Tibial nerve (tissue), 4 donors: ENCODE measurements around the gene ARHGEF19. TPM values are rescaled to one million over a fixed set of nuclear protein-coding genes. Genes with fewer than 3 reads are reported as not detected.

Source experiments
- DNase-seq, 2 donors: peaks; one replicate each; pipeline ENCODE4 v3.0.0-alpha.2; 2019; ENCODE audit warnings: low spot score in 2 of 2
- H3K27ac ChIP-seq, 4 donors: fragments of 200-600 bp; sonication (generic) in 3 of 4; one replicate each; pipeline ENCODE4 v1.5.1; 2017 to 2019; ENCODE audit warnings: mild to moderate bottlenecking in 1 of 4
- H3K27me3 ChIP-seq, 2 donors: fragments of 200-600 bp; sonication (generic) in 1 of 2; one replicate each; pipeline versions ENCODE4 v1.5.1 to v1.6.0; 2017 to 2019
- H3K36me3 ChIP-seq, 3 donors: fragments of 200-600 bp; sonication (generic); one replicate each; pipeline ENCODE4 v1.5.1; 2018 to 2019
- H3K4me1 ChIP-seq, 4 donors: fragments of 200-600 bp; sonication (generic) in 3 of 4; one replicate each; pipeline ENCODE4 v1.5.1; 2017 to 2019
- H3K4me3 ChIP-seq, 4 donors: fragments of 200-600 bp; sonication (generic) in 3 of 4; one replicate each; pipeline ENCODE4 v1.5.1; 2017 to 2019; ENCODE audit warnings: mild to moderate bottlenecking in 1 of 4, moderate library complexity in 1 of 4
- H3K9me3 ChIP-seq, 4 donors: fragments of 200-600 bp; sonication (generic) in 3 of 4; one replicate each; pipeline ENCODE4 v1.5.1; 2017 to 2019
- EP300 ChIP-seq, 2 donors: sonication (generic); formaldehyde crosslinking; IDR thresholded peaks; one replicate each; pipeline ENCODE4 v1.6.1; 2017; ENCODE audit warnings: antibody characterized with exemption in 2 of 2, mild to moderate bottlenecking in 1 of 2
- POLR2A ChIP-seq, 2 donors: fragments of 450-650 bp; IDR thresholded peaks; one replicate each; pipeline ENCODE4 v1.6.1; 2017; ENCODE audit warnings: antibody characterized with exemption in 2 of 2, mild to moderate bottlenecking in 2 of 2, moderate library complexity in 2 of 2
- WGBS, 2 donors: methylation state at CpG; one replicate each; pipeline ENCODE4 v1.1.5; 2018; 5-methylcytosine and 5-hydroxymethylcytosine counted together
- total RNA-seq, 4 donors: library from RNA; depleted of rRNA; stranded (reverse); fragments of >200 nt; gene quantifications; one replicate each; pipeline ENCODE4 v1.1.0, GENCODE V29; 2016
- TF ChIP-seq, protein P1 (sequence below), 5 experiments: fragments of 200-600 bp in 3 of 5; fragments of 450-650 bp in 2 of 5; sonication (generic) in 3 of 5; IDR thresholded peaks; one replicate each; pipeline ENCODE4 v1.5.1; 2016 to 2019; ENCODE audit warnings: antibody characterized with exemption in 5 of 5, mild to moderate bottlenecking in 3 of 5, moderate library complexity in 2 of 5

The ARHGEF19 gene
- total RNA-seq, 4 donors from 2014 or later = 7.8 to 19.3 (median 11.1) TPM

GRCh38 chr1:16186655-16187235 lies 25.7 kb downstream of the ARHGEF19 start:
- peaks cover 3 to 68% (median 20%) of the 10 kb centered on the region in 4 donors for H3K4me1 ChIP-seq
- 74 to 93% methylated on average over 9 of the region's 9 CpGs for WGBS, 2 donors
- no peak for DNase-seq
- H3K36me3 ChIP-seq = no peaks in the 10 kb centered on the region
- no peaks in the 10 kb centered on the region for H3K27me3 ChIP-seq
- H3K27ac ChIP-seq = peak overlapping the region in 1 of 4 donors; percentile 31
- H3K4me3 ChIP-seq = no peak overlapping the region
- no peaks in the 10 kb centered on the region for H3K9me3 ChIP-seq
- TF ChIP-seq, protein P1, sequence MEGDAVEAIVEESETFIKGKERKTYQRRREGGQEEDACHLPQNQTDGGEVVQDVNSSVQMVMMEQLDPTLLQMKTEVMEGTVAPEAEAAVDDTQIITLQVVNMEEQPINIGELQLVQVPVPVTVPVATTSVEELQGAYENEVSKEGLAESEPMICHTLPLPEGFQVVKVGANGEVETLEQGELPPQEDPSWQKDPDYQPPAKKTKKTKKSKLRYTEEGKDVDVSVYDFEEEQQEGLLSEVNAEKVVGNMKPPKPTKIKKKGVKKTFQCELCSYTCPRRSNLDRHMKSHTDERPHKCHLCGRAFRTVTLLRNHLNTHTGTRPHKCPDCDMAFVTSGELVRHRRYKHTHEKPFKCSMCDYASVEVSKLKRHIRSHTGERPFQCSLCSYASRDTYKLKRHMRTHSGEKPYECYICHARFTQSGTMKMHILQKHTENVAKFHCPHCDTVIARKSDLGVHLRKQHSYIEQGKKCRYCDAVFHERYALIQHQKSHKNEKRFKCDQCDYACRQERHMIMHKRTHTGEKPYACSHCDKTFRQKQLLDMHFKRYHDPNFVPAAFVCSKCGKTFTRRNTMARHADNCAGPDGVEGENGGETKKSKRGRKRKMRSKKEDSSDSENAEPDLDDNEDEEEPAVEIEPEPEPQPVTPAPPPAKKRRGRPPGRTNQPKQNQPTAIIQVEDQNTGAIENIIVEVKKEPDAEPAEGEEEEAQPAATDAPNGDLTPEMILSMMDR (IDR thresholded peaks at IDR 0.05) = no peak
- TF ChIP-seq POLR2A (IDR thresholded peaks at IDR 0.05) (no peak), EP300 (IDR thresholded peaks at IDR 0.05) (no peak)

- TF ChIP-seq EP300 (IDR thresholded peaks at IDR 0.05) (no peak), POLR2A (IDR thresholded peaks at IDR 0.05) (no peak)
- TF ChIP-seq, protein P1 (IDR thresholded peaks at IDR 0.05) = no peak
- peak overlapping the region in 2 of 4 donors; percentile 96 to 97 for H3K27ac ChIP-seq
- H3K9me3 ChIP-seq = no peaks in the 10 kb centered on the region
- no peaks in the 10 kb centered on the region for H3K27me3 ChIP-seq
- DNase-seq = no peak
- 88 to 94% methylated on average over 9 to 10 of the region's 10 CpGs for WGBS, 2 donors
- H3K36me3 ChIP-seq = no peaks in the 10 kb centered on the region
- peaks cover 3 to 70% (median 34%) of the 10 kb centered on the region in 4 donors for H3K4me1 ChIP-seq
- no peak overlapping the region for H3K4me3 ChIP-seq
Observed at GRCh38 chr1:16184557-16185303, 27.7 kb downstream of the ARHGEF19 start.

DNA sequence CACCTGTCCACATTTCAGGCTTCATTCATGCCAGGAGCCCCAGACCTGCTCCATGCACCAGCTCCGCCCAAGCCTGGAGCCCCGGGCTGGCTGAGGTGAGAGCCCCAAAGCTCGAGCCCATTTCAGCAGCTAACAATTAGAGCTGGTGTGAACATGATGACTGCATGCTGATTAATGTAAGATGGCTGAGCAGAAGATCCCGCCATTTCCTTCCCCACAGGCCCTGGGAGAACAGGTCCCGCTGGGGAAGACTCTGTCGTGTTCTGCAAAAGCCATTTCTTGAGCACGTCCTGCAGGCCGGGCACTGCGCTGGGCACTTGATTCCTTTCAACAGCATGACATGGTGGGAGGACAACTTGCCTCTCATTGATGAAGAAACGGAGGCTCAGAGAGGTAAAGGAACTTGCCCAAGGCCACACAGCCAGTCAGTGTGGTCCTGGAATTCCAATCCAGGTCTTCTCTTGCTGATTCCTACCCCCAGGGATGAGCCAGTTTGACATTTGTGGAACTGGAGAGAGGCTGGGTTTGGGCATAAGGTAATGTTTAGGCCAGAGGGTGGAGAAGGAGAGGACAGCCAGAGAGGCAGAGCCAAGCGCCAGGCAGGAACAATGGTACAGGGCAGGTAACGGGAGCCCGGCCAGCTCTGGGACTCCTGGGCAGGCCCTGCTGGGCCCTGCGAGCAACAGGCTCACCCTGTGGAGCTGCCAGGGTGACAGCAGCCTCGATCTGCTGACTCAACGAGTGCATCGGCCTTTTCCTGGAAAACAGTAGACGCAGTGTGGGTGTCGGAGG lies 28.5 kb downstream of the ARHGEF19 start:
- Histone ChIP-seq H3K27me3 (no peaks in the 10 kb centered on the region), H3K9me3 (no peaks in the 10 kb centered on the region), H3K4me3 (no peak overlapping the region), H3K27ac (peak overlapping the region in 3 of 4 donors; percentile 14 to 97 (median 96)), H3K4me1 (peaks cover 3 to 62% (median 32%) of the 10 kb centered on the region in 4 donors), H3K36me3 (no peaks in the 10 kb centered on the region)
- DNase-seq = no peak
- TF ChIP-seq POLR2A (IDR thresholded peaks at IDR 0.05) = no peak
- TF ChIP-seq, protein P1 (IDR thresholded peaks at IDR 0.05) = no peak
- no peak for TF ChIP-seq EP300 (IDR thresholded peaks at IDR 0.05)
- WGBS, 2 donors = 84% methylated on average over 19 of the region's 19 CpGs

GRCh38 chr1:16183179-16183578 lies 29.3 kb downstream of the ARHGEF19 start:
- TF ChIP-seq, protein P1 (IDR thresholded peaks at IDR 0.05) = no peak
- TF ChIP-seq POLR2A (IDR thresholded peaks at IDR 0.05) = no peak
- peak in 1 of 2 donors; percentile 73 for TF ChIP-seq EP300 (IDR thresholded peaks at IDR 0.05)
- Histone ChIP-seq H3K9me3 (no peaks in the 10 kb centered on the region), H3K36me3 (no peaks in the 10 kb centered on the region), H3K4me3 (no peak overlapping the region), H3K27ac (peak overlapping the region in 3 of 4 donors; percentile 14 to 97 (median 96)), H3K27me3 (no peaks in the 10 kb centered on the region), H3K4me1 (peaks cover 3 to 59% (median 31%) of the 10 kb centered on the region in 4 donors)
- peak in 1 of 2 donors; percentile 71 for DNase-seq
- WGBS, 2 donors = 74 to 79% methylated on average over 13 of the region's 13 CpGs
